Kidney (tissue), 14 donors: ENCODE measurements around the gene PFKL. TPM values are rescaled to one million over a fixed set of nuclear protein-coding genes. Genes with fewer than 3 reads are reported as not detected.
"Not testable (repeated sequence)": the region's sequence is repeated elsewhere in the genome, so short reads cannot be mapped to it uniquely, and the experiment has no call there.

Experiments
- DNase-seq, 5 donors: peaks; one replicate each; pipeline ENCODE4 v3.0.0-alpha.2; 2013 to 2020
- FAIRE-seq: peaks from 2 replicates; lab custom pipeline; 2012; peaks lifted over from hg19 to GRCh38; lab: Jason Lieb, UNC
- H3K27ac ChIP-seq, 2 donors: one replicate each; pipeline ENCODE4 v1.7.0; 2013; ENCODE audit warnings: low read depth in 2 of 2, low read length in 2 of 2, inconsistent platforms in 1 of 2
- H3K27me3 ChIP-seq: one replicate; pipeline ENCODE4 v1.7.1; 2013; ENCODE audit warnings: low read length, inconsistent platforms; ENCODE audit not compliant: control insufficient read depth, insufficient read depth
- H3K36me3 ChIP-seq, 3 donors: one replicate each; pipeline versions ENCODE4 v1.7.0 to v1.7.1; 2013; ENCODE audit warnings: low read length in 3 of 3, control low read depth in 1 of 3, inconsistent platforms in 1 of 3; ENCODE audit not compliant: insufficient read depth in 3 of 3, control insufficient read depth in 2 of 3
- H3K4me1 ChIP-seq, 3 donors: one replicate each; pipeline versions ENCODE4 v1.7.0 to v1.7.1; 2013; ENCODE audit warnings: low read length in 3 of 3, inconsistent platforms in 1 of 3, low read depth in 1 of 3; ENCODE audit not compliant: control insufficient read depth in 2 of 3, insufficient read depth in 2 of 3
- H3K4me3 ChIP-seq, 3 donors: one replicate each; pipeline versions ENCODE4 v1.7.0 to v1.8.1; 2013; ENCODE audit warnings: low read length in 3 of 3, control low read depth in 1 of 3, inconsistent platforms in 1 of 3
- H3K9ac ChIP-seq, 3 donors: one replicate each; pipeline versions ENCODE4 v1.7.0 to v1.7.1; 2013; ENCODE audit warnings: low read length in 3 of 3, control low read depth in 1 of 3, inconsistent platforms in 1 of 3
- H3K9me3 ChIP-seq, 3 donors: one replicate each; pipeline versions ENCODE4 v1.7.0 to v1.7.1; 2013; ENCODE audit warnings: low read length in 3 of 3, control low read depth in 1 of 3, inconsistent platforms in 1 of 3; ENCODE audit not compliant: control insufficient read depth in 2 of 3, insufficient read depth in 1 of 3
- CTCF ChIP-seq: IDR thresholded peaks from 3 replicates; pipeline ENCODE4 v1.5.1; 2012; ENCODE audit warnings: mild to moderate bottlenecking, moderate library complexity, borderline replicate concordance; ENCODE audit not compliant: insufficient read depth; ENCODE audit errors: extremely low read depth
- intact Hi-C: fragments of 100-400 bp; cut with DNase I; formaldehyde crosslinking; loops from one replicate; pipeline ENCODE4 v1.11.1; 2022
- polyA plus RNA-seq: library from polyadenylated mRNA; stranded (reverse); fragments of 350-450 nt; fragmentation: Illumina TruSeq; extraction: RNeasy Lipid Tissue Mini Kit (QIAGEN cat#74804); gene quantifications from one replicate; pipeline ENCODE4 v1.2.3, GENCODE V29; 2014; ENCODE audit warnings: low read depth, low replicate concordance; ENCODE audit not compliant: insufficient read depth
- total RNA-seq: library from RNA; stranded (reverse); fragmentation: NEBNext Ultra II Directional; extraction: Animal tissue kit (Norgen Biotek cat#: 25700); gene quantifications from one replicate; pipeline ENCODE4 v1.2.1, GENCODE V29; 2021
- donor health status: control.
- donor health status: control.
- donor health status: control.
- donor health status: control.
- donor health status: control.
- donor health status: DM: yes; HTN: yes; CAD: no.
- donor health status: Normal renal cell carcinoma (clear cell type).

The PFKL gene
- total and polyA plus RNA-seq, 2 donors from 2014 or later = 155 to 197 TPM

GRCh38 chr21:44359396-44359795 is 59.5 kb downstream of the PFKL start:
- Histone ChIP-seq H3K36me3 (no peaks in the 10 kb centered on the region), H3K27ac (no peak overlapping the region), H3K9me3 (peaks cover 0 to 2% (median 0%) of the 10 kb centered on the region in 3 donors), H3K9ac (no peak overlapping the region), H3K27me3 (no peaks in the 10 kb centered on the region), H3K4me3 (no peak overlapping the region), H3K4me1 (no peaks in the 10 kb centered on the region)
- no peak for TF ChIP-seq CTCF
- DNase-seq (no peak), FAIRE-seq (no peak)
- intact Hi-C loops = no loop called here

GRCh38 chr21:44360159-44360558 is 60.3 kb downstream of the PFKL start:
- Histone ChIP-seq H3K4me1 (no peaks in the 10 kb centered on the region), H3K27me3 (no peaks in the 10 kb centered on the region), H3K9ac (no peak overlapping the region), H3K27ac (no peak overlapping the region), H3K9me3 (peaks cover 0 to 2% (median 0%) of the 10 kb centered on the region in 3 donors), H3K36me3 (no peaks in the 10 kb centered on the region), H3K4me3 (no peak overlapping the region)
- no peak for TF ChIP-seq CTCF
- FAIRE-seq (no peak), DNase-seq (peak in 1 of 5 donors; percentile 42)
- intact Hi-C loops = no loop called here

- H3K4me3 ChIP-seq, H3K27ac ChIP-seq, H3K9me3 ChIP-seq, H3K4me1 ChIP-seq, intact Hi-C loops, H3K36me3 ChIP-seq, H3K27me3 ChIP-seq, H3K9ac ChIP-seq, DNase-seq, FAIRE-seq: not testable (repeated sequence)
Measured at GRCh38 chr21:44361903-44362302, 62.0 kb downstream of the PFKL start.

GRCh38 chr21:44363278-44363677 is 63.4 kb downstream of the PFKL start:
- intact Hi-C loops = no loop called here
- FAIRE-seq = no peak

More at GRCh38 chr21:44363278-44363677, 63.4 kb downstream of the PFKL start:
- H3K27me3 ChIP-seq = no peaks in the 10 kb centered on the region
- no peak overlapping the region for H3K4me3 ChIP-seq
- no peak for TF ChIP-seq CTCF
- H3K9ac ChIP-seq = no peak overlapping the region
- H3K4me1 ChIP-seq = no peaks in the 10 kb centered on the region
- no peaks in the 10 kb centered on the region for H3K36me3 ChIP-seq
- DNase-seq = no peak
- no peak overlapping the region for H3K27ac ChIP-seq
- peaks cover 0 to 2% (median 0%) of the 10 kb centered on the region in 3 donors for H3K9me3 ChIP-seq
